HFF-Myc (cell line): ENCODE results near the gene ZNF354C.

Experiments
- DNase-seq: peaks from one replicate; pipeline ENCODE4 v3.0.0-alpha.2; 2011; ENCODE audit warnings: low read depth; ENCODE audit errors: extremely low read depth
- H3K4me3 ChIP-seq: replicated peaks from 2 replicates; pipeline ENCODE4 v1.5.1; 2011; ENCODE audit warnings: low read depth, mild to moderate bottlenecking, control low read depth, low read length
- TF ChIP-seq, protein P1 (sequence below): IDR thresholded peaks from 2 replicates; pipeline ENCODE4 v1.5.1; 2012; ENCODE audit warnings: mild to moderate bottlenecking, low read depth, low read length, control low read depth; ENCODE audit errors: missing control alignments

The ZNF354C gene

DNA sequence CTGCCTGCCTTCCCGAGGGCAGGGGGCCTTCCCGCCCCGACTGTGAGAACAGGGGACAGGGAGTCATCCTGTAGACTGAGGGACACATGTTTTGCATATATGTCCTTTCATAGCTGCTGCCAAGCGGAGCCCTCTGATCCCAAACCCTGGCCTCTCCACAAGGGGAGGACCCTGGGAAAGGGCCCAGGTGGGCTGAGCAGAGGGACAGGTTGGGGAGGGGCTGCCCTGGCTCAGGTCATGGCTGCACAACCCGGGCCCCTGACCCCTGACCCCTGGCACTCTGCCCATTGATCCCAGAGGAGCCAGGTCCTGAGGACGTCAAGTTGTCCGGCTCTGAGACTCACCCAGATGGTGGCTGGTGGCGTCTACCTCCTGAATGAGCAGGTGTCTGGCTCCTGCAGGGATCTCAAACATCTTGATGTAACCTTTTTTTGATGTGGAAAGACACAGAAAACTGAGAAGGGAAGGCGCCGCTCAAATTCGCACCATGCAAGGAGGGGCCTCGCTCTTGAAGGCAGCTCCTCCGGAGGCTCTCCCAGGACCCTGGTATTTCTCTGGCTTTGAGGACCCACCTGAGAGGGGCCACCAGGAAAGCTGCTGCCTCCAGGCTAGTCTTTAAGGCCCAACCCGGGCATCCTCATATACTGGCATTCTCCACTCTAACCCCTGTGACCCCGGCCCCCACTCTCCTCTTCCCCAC, 71.9 kb downstream of the ZNF354C start:
- TF ChIP-seq, protein P1, sequence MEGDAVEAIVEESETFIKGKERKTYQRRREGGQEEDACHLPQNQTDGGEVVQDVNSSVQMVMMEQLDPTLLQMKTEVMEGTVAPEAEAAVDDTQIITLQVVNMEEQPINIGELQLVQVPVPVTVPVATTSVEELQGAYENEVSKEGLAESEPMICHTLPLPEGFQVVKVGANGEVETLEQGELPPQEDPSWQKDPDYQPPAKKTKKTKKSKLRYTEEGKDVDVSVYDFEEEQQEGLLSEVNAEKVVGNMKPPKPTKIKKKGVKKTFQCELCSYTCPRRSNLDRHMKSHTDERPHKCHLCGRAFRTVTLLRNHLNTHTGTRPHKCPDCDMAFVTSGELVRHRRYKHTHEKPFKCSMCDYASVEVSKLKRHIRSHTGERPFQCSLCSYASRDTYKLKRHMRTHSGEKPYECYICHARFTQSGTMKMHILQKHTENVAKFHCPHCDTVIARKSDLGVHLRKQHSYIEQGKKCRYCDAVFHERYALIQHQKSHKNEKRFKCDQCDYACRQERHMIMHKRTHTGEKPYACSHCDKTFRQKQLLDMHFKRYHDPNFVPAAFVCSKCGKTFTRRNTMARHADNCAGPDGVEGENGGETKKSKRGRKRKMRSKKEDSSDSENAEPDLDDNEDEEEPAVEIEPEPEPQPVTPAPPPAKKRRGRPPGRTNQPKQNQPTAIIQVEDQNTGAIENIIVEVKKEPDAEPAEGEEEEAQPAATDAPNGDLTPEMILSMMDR, result no peak
- DNase-seq, result no peak
- H3K4me3 ChIP-seq, result no peak overlapping the region

DNA sequence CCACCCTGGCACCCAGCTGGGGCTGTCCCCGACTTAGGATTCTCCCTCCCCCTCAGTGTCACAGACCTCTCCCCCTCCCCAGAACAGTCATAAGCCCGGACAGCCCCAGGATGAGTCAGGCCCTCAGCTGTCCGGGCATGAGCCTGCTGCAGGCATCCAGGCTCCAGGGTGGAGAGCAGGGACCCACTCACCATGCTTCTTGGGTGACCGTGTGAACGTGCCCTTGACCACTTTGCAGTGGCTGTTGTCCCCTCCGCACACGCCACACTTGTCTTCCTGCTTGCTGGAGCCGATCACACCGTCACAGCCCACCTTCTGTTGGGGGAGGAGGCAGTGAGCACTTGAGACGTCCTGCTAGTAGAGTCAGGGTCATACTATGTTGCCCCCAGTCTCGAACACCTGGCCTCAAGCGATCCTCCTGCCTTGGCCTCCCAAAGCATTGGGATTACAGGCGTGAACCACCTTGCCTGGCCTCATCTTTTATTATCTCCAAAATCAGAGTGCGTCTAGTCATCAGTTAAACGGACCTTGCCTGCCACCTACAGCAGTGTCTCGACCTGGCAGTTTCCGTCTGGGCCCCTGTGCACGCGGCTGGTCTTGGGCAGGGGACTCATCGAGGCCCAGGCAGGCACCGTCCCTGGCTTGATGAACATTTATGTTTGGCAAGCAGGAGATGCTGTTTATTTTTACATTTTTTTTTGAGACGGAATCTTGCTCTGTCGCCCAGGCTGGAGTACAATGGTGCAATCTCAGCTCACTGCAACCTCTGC, 72.6 kb downstream of the ZNF354C start:
- DNase-seq, result no peak
- TF ChIP-seq, protein P1, result no peak
- H3K4me3 ChIP-seq, result no peak overlapping the region
